GM19351 (cell line): Measurements from ENCODE around the gene ROBO1.

Source experiments
- ATAC-seq: cut with Tn5 transposase; IDR thresholded peaks from one replicate; pipeline ENCODE4 v1.9.1; 2021; ENCODE audit warnings: mild to moderate bottlenecking, moderate library complexity; ENCODE audit not compliant: unreplicated experiment

Gene ROBO1

DNA sequence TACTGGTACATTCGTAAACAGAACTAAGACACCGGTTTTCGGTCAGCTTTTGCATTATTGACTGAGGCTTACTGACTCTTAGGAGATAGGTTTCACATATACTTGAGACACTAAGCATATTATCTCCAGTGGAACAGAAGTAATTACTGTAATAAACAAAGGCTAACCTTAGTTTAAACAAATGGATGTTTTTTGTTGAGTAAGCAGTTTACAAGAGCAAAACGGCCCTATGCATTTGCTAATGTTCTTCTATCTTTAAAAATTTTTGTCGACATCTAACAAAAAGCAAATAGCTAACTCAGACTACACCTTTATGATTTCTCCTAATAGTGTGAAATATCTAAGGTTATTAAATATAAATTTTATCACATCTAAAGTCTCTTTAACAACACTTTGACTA is 664.5 kb downstream of the ROBO1 start:
- ATAC-seq = no peak

DNA sequence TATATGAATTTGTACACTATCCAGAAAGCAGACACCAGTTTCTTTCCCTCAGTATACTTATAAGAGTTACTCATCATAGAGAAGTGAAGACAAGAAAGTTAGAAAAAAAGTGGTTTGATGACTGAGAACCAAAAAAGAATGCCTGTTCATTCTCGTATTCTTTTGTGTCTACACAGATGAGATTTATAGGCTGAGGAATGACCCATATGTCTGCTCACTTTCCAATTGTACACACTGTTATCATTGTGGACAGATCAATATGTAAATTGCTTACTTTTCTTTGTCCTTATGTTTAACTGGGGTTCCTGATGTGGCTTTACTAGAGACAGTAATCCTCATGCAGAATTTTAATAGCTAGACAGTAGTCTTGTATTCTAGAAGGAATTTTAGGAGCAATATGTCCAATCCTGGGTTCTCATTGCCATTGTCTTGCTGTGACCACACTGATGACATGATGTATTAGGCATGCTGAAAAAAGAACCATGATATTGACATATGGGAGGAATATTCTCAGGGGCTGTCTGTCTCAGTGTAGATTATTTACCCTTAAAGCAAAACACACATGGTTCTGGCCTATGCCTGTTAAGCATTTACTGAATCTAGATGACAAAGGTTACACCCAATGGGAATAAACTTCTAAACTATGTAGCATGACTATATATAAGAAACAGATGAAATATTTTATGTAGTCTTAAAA is 669.7 kb downstream of the ROBO1 start:
- ATAC-seq = no peak

DNA sequence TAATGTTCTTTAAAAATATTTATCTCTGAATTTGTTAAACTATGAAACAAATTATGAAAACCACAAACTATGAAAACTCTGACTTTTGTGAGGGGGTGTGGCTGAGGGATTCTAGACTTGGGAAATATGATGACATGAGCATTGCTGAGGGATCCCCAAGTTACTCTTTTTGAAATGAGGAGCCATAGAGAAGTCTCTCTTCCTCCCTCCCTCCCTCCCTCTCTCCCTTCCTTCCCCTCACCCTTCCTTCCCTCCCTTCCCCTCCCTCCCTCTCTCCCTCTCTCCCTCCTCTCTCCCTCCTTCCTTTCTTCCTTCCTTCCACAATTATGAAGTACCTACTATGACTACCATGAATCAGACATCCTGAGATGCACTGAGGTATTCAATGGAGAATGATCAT is 673.1 kb downstream of the ROBO1 start:
- no peak for ATAC-seq

DNA sequence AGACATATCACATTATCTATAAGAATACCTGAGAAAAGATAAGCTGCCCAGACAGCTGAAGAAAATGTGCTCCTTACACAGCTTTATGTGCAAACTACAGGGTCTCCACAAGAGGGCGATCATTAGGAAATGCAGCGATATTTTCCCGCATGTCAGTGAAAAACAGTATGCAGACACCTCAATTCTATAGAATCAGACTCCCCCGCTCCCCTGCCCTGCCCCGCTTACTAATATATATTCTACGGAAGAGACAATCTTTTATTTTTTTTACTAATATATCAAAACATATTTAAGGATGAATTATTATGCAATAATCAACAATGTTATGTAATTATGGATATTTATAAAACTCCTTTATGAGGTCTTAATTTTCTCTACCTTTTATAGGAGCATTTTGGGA is 681.3 kb downstream of the ROBO1 start:
- ATAC-seq = peak; percentile 95

DNA sequence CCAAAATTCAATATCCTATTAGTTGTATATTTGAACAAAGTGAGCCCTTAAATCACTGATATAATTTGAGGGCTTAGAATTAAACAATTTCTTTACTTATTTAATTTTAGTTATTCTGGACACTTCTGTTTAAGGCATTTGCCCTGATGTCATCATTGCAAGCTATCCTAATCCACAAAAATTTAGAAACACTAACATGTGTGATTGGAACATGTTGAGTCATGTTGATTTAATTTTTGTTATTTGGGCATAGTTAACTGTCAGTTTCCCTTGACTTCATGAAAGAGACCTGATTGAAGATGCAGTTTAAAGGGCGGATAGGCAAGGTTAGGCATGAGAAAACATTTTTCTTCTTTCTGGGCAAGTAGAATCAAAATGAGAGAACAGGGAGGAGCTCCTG is 682.6 kb downstream of the ROBO1 start:
- no peak for ATAC-seq

DNA sequence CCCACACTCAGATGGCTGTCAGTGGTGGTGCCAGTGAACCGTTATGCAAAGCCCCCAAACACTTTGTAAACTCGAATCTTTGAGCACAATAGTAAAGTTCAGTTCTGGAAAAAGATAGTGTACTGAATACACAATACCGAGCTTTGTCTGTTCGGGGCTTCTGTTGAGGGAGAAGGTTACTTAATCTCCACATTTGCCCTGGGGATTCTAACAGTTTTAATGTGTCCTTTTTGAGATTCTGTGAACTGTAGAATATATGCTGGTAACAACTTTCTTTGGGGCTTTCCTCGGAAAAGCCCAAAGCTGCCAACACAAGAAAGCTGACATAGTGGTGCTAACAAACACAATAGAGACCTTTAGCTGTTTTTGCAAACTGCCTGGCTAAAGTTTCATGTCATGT is 686.5 kb downstream of the ROBO1 start:
- ATAC-seq = no peak

DNA sequence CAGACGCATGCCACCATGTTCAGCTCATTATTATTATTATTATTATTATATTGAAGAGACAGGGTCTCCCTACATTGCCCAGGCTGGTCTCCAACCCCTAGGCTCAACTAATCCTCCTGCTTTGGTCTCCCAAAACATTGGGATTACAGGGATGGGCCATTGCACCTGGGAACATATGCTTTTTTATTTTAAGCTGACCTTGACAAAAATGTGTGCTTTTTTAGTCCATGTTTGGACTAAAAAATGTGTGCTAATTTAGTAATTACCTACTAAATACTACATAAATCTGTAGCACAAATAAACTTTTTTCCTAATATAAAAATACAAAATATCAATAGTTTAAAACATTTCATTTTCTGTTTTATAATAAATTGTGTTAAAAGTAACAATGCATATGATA is 693.2 kb downstream of the ROBO1 start:
- no peak for ATAC-seq

DNA sequence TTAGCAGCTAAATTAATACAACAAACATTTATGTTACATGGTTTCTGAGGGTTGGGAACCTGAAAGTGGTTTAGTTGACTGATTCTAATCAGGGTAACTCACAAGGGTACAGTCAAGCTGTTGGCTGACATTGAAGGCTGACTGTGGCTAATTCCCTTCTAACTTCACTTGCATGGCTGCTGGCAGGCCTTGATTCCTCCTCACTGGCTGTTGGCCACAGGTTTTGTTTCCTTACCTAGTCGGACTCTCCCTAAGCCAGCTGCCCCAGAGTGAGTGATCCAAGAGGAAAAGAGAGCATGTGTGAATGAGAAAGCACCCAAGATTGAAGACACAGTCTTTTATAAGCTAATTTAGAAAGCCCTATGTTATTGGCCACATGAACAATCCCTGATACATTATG is 700.1 kb downstream of the ROBO1 start:
- ATAC-seq = no peak

DNA sequence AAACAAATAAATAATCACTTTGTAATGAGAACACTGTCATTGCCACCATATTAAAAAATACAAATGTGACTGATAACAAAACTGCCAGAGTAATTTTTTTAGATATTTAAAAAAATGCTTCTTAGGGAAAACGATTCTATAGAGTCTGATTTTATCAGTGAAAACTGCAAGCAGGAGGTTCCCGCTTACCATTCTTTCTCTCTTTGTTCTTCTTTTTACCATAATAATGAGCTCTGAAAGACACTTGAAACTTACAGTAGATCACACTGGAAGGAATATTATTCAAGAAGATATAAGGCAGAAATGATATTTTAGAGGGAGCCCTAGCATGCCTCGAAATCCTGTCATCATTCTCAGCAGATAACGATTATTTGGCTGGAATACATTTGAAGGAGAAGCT is 701.3 kb downstream of the ROBO1 start:
- ATAC-seq = no peak

DNA sequence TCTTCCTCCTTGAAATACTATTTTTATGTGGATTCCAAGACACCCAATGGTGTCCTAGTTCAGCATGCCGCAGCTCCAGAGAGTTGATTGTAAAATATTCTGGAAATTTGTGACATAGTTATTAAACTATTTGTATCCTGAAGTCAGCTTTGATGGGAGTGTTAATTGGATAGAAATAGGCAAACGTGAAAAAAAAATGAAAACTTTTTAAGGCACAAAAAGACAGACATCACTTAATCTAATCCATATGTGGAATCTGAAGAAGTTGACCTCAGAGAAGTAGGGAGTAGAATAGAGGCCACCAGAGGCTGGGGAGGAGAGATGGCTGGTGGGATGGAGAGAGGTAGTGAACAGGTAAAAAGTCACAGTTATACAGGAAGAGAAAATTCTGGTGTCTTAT is 704.2 kb downstream of the ROBO1 start:
- no peak for ATAC-seq

DNA sequence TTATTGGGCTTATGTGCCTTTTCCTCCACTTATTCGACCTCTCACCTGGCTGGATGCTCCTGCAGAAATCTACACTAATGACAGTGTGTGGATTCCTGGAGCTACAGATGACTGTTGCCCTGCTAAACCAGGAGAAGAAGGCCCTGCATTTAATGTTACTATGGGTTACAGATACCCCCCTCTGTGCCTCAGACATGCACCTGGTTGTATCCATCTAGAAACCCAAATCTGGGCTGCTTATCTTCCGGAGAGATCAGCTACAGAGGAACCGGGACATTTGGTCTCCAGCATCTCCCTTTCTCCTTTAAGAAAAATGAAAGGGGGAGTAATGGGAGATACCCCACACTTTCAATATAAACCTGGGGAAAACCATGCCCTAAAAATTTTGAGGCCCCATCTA is 710.0 kb downstream of the ROBO1 start:
- no peak for ATAC-seq

DNA sequence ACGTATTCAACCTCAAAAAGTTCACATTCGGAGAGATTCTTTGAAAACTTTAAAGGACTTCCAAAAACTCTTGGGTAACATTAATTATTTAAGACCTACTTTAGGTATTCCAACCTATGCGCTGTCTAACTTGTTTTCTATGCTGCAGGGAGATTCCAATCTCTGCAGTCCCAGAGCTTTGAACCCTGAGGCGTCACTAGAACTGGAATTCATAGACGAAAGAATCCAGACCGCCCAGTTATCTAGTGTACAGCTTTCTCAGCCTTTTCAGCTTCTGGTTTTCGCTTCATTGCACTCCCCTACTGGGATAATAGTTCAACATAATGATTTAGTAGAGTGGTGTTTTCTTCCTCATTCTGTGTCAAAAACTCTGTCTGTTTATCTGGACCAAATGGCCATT is 711.3 kb downstream of the ROBO1 start:
- ATAC-seq = no peak

DNA sequence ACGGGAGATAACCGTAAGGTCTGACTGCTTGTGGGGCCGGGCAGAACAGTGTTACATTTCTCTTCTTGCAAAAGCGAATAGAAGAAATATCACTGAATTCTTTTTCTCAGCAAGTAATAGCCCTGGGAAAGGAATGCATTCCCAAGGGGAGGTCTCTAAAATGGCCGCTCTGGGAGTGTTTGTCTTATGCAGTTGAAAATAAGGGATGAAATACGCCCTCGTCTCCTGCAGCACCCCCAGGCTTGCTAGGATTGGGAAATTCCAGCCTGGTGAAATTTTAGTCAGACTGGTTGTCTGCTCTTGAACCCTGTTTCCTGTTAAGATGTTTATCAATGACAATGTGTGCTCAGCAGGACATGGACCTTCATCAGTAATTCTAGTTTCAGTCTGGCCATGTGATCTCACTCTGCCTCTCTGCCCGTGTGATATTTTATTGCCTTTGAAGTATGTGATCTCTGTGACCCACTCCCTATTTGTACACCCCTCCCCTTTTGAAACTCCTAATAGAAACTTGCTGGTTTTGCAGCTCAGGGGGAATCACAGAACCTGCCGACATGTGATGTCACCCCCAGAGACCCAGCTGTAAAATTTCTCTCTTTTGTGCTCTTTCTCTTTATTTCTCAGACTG is 715.6 kb downstream of the ROBO1 start:
- ATAC-seq = no peak

DNA sequence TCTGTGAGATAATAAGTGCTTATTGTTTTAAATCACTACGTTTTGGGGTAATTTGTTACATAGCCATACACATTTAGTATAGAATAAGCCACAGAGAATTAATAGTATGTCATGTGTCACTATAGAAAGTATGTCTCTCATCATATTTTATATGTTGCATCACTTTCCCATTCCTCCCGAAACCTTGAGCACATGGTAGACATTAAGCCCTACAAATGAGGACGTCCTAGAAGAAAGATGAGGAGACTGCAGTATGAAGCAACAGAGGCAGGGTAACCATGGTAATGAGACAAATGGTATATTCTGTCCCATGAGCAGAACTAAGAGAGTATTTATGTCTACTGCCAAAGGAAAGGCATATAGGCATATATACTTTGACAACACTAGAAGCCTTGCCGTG is 720.2 kb downstream of the ROBO1 start:
- ATAC-seq = no peak

DNA sequence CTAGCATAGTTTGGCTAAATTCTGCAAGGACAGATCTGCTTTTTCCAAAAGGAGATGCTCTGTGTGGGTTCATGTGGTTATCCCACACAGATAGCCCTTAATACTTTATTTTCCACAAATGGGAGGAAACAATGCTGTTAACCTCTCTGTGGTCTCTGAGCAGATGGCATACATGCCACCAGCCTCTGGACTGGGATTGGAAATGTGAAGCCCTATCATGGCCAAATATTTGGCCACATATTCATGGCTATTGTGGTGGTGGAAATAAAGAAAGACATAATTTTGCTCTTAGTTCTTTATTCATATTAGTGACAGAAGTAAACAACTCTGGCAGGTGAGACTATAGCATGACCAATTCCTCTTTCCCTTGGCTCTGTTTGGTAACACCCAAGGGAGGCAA is 726.2 kb downstream of the ROBO1 start:
- ATAC-seq = no peak

DNA sequence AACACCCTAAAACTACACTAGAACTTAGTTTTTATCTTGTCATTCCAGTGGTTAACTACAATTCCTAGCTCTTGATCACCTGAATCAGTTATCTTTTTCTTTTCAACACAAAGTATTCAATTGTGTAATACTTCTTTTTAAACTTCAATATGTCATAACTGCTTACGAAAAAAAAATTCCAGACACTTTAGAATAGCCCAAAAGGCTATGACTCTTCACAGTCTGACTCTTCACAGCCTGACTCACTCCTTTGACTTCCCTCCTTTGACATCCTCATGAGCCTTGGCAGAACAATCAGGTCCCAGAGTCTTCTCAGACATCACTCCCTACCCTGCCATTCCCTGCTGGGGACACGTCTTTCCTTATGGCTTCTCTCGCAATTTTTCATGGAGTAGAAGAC is 727.1 kb downstream of the ROBO1 start:
- no peak for ATAC-seq

DNA sequence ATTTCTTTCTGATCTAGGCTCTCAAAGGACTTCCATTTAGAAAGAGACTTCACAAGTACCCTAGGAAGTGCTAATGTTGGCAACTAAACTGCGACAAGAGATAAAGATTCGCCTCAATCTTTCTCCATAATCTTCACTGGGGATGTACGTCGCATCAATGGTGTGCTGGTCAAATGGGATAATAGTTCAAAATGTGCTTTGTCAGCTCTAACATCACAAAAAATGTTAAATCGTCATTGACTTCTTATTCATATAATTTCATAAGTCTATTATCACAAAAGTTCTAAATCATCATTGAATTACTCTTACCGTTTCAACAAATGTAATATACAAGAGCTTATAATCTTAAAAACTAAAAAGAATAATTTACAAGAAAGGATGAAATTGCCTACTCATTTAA is 727.7 kb downstream of the ROBO1 start:
- ATAC-seq = no peak

DNA sequence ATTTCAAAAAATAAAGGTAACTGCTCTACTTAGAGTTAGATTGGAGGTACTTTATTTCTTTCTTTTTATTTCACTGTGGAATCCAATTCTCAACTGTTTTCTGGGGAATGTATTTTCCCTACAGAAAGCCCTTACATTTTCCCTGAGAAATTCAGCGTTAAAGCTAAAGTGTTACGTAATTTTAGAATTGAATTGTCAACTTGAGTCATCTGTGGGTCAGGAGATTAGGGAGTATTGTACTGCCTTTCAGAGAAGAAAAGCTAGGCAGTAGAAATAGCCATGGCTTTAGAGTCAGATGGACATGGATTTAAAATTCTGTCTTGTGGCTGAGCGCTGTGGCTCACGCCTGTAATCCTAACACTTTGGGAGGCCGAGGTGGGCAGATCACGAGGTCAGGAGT is 728.6 kb downstream of the ROBO1 start:
- ATAC-seq = no peak

DNA sequence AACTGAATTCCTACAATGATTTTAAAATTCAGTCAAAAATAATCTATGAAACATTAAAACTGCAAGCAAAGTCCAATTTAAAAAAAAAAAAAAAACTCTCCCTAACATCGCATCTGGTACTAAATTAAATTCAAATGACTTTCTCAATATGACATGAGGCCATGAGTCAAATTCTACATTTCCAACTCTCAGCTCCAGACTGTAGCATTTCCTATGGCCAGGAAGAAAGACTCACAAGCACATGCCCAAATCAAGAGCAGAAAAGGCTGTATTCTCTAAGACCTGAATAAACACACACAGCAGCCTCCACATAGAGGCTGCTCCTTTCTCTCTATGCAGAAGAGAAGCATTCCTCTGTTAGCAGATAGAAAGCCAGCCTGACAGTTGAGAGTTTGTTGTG is 729.2 kb downstream of the ROBO1 start:
- no peak for ATAC-seq

DNA sequence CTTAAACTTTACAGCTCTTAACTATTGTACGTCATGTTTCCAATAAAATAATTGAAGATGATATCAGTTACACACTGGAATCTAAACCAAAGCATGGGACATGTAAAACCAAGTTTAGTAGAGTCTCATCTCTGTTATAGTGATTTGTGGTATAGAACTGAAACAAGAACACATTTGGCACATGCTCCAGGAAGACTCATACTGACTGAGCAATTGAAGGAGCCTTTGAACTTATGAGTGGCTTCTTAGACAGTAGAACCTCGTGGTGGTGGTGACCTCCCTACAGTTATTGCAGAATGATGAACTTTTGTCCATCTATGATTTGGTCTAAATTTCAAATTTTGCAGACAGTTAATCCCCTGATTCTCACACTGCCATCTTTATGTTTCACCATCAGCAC is 729.7 kb downstream of the ROBO1 start:
- ATAC-seq = no peak

DNA sequence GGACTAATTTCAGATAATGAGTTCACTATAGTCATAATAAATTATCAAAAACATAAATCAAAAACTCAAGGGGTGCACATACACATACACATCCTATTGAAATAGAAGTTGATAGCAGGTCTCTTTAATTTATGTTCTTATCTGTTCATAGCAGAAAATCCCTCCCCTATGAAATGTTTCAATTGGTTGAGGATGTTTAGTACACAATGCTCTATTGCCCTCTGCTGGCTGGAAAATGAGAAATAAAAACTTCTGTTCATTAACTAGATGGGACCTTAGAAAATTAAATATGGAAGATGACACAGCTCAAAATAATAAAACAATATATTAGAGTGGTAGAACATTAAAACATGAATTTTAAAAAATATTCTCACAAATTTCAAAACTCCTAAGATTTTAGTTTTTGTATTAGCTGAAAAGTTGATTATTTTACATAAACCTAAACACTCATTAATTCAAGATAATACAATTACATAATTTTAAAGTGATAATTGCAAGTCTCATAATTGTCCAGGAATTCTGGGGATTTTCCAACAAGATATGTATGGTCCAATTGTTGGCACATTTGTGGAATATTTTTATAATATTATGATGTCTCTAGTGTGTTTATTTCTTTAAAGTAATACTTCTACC is 735.0 kb downstream of the ROBO1 start:
- peak; percentile 73 for ATAC-seq

DNA sequence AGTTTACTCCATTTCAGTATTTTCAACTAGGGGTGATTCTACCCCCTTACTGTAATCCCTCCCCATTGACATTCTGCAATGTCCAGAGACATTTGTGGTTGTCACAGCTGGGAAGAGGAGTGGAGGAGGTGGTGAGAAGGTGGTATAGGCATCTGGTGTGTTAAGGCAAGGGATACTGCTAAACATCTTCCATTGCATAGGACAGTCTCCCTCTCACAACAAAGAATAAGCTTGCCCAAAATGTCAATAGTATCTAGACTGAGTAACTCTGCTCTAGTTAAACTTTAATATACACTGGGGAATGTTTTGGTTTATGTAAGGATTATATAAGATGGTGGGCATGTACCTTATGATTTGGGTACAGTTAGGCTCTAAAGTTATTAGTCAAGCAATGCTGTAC is 737.6 kb downstream of the ROBO1 start:
- no peak for ATAC-seq

DNA sequence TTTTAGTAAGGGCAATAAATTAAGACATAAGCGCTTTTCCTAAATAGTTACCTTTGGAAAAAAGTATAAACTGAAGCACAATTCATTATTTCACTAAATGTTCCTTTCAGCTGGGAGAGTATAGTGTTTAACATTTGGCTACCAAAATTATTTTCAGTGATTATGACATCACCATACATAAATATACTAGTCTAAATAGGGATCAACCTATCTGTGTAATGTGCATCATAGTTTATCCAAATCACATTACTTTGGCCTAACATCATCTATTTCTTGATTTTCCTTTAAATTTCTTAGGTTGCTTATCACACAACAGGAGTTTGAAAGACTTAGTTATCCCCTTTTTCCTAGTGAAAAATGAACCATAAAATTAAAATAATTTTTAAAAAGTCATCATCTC is 738.9 kb downstream of the ROBO1 start:
- no peak for ATAC-seq
